Pancreas (tissue), 10 donors: Measurements from ENCODE around the gene MYL6. TPM values are rescaled to one million over a fixed set of nuclear protein-coding genes. Genes with fewer than 3 reads are reported as not detected.

Source experiments
- ATAC-seq, 4 donors: fragments of 200-7000 bp; cut with Tn5 transposase; one replicate each; pipeline versions ENCODE4 v1.8.0 to v1.9.1; 2020; ENCODE audit warnings: mild to moderate bottlenecking in 4 of 4, moderate library complexity in 4 of 4
- DNase-seq, 6 donors: peaks; one replicate each; pipeline ENCODE4 v3.0.0-alpha.2; 2020
- FAIRE-seq: peaks from 2 replicates; lab custom pipeline; 2012; peaks lifted over from hg19 to GRCh38; lab: Jason Lieb, UNC
- H3K27ac ChIP-seq, 4 donors: fragments of 200-600 bp; sonication (generic); 1 replicate in 3 of 4; 2 replicates in 1 of 4; pipeline versions ENCODE4 v1.5.0 to v1.8.0; 2020
- H3K27me3 ChIP-seq, 4 donors: fragments of 200-600 bp; one replicate each; pipeline ENCODE4 v1.8.0; 2021
- H3K36me3 ChIP-seq, 3 donors: fragments of 200-600 bp; sonication (generic) in 1 of 3; one replicate each; pipeline versions ENCODE4 v1.5.0 to v1.8.0; 2020 to 2021
- H3K4me1 ChIP-seq, 3 donors: fragments of 200-600 bp; one replicate each; pipeline ENCODE4 v1.8.0; 2021
- H3K4me3 ChIP-seq, 4 donors: fragments of 200-600 bp; sonication (generic) in 2 of 4; one replicate each; pipeline versions ENCODE4 v1.5.0 to v1.8.0; 2020 to 2021
- H3K9me3 ChIP-seq, 4 donors: fragments of 200-600 bp; one replicate each; pipeline ENCODE4 v1.8.0; 2021
- CTCF ChIP-seq, 4 donors: fragments of 200-600 bp; sonication (generic) in 3 of 4; IDR thresholded peaks; one replicate each; pipeline versions ENCODE4 v1.5.0 to v1.8.0; 2021; ENCODE audit warnings: antibody characterized with exemption in 4 of 4
- WGBS, 2 donors: extraction: QIAGEN DNeasy Blood & Tissue Kit; methylation state at CpG; one replicate each; pipeline ENCODE4 v1.1.7; 2013; 5-methylcytosine and 5-hydroxymethylcytosine counted together
- intact Hi-C, 3 donors: fragments of 100-400 bp; cut with DNase I; formaldehyde crosslinking; loops; one replicate each; pipeline versions ENCODE4 v1.11.1 to v1.14.2; 2022
- polyA plus RNA-seq, 2 donors: library from polyadenylated mRNA; stranded (reverse); fragments of 200-250 nt; gene quantifications; one replicate each; pipeline ENCODE4 v1.2.3, GENCODE V29; 2013
- total RNA-seq, 6 donors: library from RNA; stranded (reverse); fragmentation: NEBNext Ultra II Directional in 4 of 6; extraction: Animal tissue kit (Norgen Biotek cat#: 25700) in 4 of 6; gene quantifications; one replicate each; pipeline versions ENCODE4 v1.2.1 to v1.2.4, GENCODE V29; 2021 to 2023
- donor health status: healthy with polysubstance abuse.
- donor health status: DM: no; HTN: no; CAD: no; lungs with moderate emphysema.
- donor health status: DM: no; HTN: no; CAD: no.
- donor health status: control.
- donor health status: control.
- donor health status: Bipolar disorder and iron deficiency.
- donor health status: DM: yes; HTN: yes; CAD: no.
- donor health status: DM: no; HTN: no; CAD: no.
- donor health status: DM: no; HTN: no; CAD: no.
- donor health status: DM: yes; HTN: yes; CAD: no.

The MYL6 gene
- total and polyA plus RNA-seq, 8 donors = 270 to 1,217 (median 512) TPM

- Histone ChIP-seq H3K27me3 (no peaks in the 10 kb centered on the region), H3K27ac (no peak overlapping the region), H3K36me3 (peaks cover 3 to 80% (median 9%) of the 10 kb centered on the region in 3 donors), H3K9me3 (no peaks in the 10 kb centered on the region), H3K4me1 (peaks cover 0 to 2% (median 0%) of the 10 kb centered on the region in 3 donors), H3K4me3 (no peak overlapping the region)
- DNase-seq = no peak
- no peak for FAIRE-seq
- intact Hi-C loops = no loop called here
- TF ChIP-seq CTCF (IDR thresholded peaks at IDR 0.05) = no peak
- WGBS, 2 donors = 97 to 98% methylated on average over 6 of the region's 6 CpGs
- ATAC-seq = no peak
Observed at GRCh38 chr12:56134897-56135296, 23.3 kb upstream of the MYL6 start.

- DNase-seq (no peak), FAIRE-seq (no peak)
- H3K36me3 ChIP-seq = peaks cover 0 to 81% (median 10%) of the 10 kb centered on the region in 3 donors
Observed at GRCh38 chr12:56137853-56138571, 20.1 kb upstream of the MYL6 start.

GRCh38 chr12:56141946-56142784, 16.0 kb upstream of the MYL6 start:
- Histone ChIP-seq H3K27me3 (no peaks in the 10 kb centered on the region), H3K9me3 (no peaks in the 10 kb centered on the region), H3K36me3 (peaks cover 0 to 72% (median 15%) of the 10 kb centered on the region in 3 donors), H3K4me1 (peaks cover 0 to 12% (median 12%) of the 10 kb centered on the region in 3 donors), H3K27ac (no peak overlapping the region), H3K4me3 (no peak overlapping the region)
- 89 to 91% methylated on average over 19 of the region's 19 CpGs for WGBS, 2 donors
- DNase-seq (no peak), ATAC-seq (no peak), FAIRE-seq (no peak)
- no peak for TF ChIP-seq CTCF (IDR thresholded peaks at IDR 0.05)
- intact Hi-C loops = no loop called here

More at GRCh38 chr12:56137853-56138571, 20.1 kb upstream of the MYL6 start:
- intact Hi-C loops = no loop called here
- no peak overlapping the region for H3K4me3 ChIP-seq
- TF ChIP-seq CTCF (IDR thresholded peaks at IDR 0.05) = no peak
- no peaks in the 10 kb centered on the region for H3K9me3 ChIP-seq
- no peak for ATAC-seq
- H3K27me3 ChIP-seq = no peaks in the 10 kb centered on the region
- 94 to 97% methylated on average over 14 of the region's 14 CpGs for WGBS, 2 donors
- no peaks in the 10 kb centered on the region for H3K4me1 ChIP-seq
- no peak overlapping the region for H3K27ac ChIP-seq

GRCh38 chr12:56143217-56143616, 14.9 kb upstream of the MYL6 start:
- Histone ChIP-seq H3K36me3 (peaks cover 0 to 62% (median 12%) of the 10 kb centered on the region in 3 donors), H3K27ac (no peak overlapping the region)
- no peak for ATAC-seq

More at GRCh38 chr12:56143217-56143616, 14.9 kb upstream of the MYL6 start:
- no peak overlapping the region for H3K4me3 ChIP-seq
- intact Hi-C loops = no loop called here
- H3K9me3 ChIP-seq = no peaks in the 10 kb centered on the region
- 85 to 89% methylated on average over 4 of the region's 4 CpGs for WGBS, 2 donors
- no peak for DNase-seq
- no peaks in the 10 kb centered on the region for H3K27me3 ChIP-seq
- peaks cover 0 to 12% (median 12%) of the 10 kb centered on the region in 3 donors for H3K4me1 ChIP-seq
- TF ChIP-seq CTCF (IDR thresholded peaks at IDR 0.05) = no peak
- FAIRE-seq = no peak
